SU-DHL-6 (cell line): ENCODE measurements around the gene CCDC68.

ENCODE experiments used
- H2AFZ ChIP-seq: fragments of 200-600 bp; sonication (generic); 2 replicates; pipeline ENCODE4 v1.6.1; 2014; ENCODE audit warnings: low read depth, mild to moderate bottlenecking, moderate library complexity, mixed read lengths, antibody characterized with exemption, low read length; ENCODE audit not compliant: severe bottlenecking
- H3F3A ChIP-seq: fragments of 200-600 bp; shearing (Covaris generic); 2 replicates; pipeline ENCODE4 v1.6.0; 2016; ENCODE audit warnings: antibody characterized with exemption, mild to moderate bottlenecking; ENCODE audit not compliant: insufficient read depth
- H3K27ac ChIP-seq: fragments of 200-600 bp; sonication (generic); 2 replicates; pipeline ENCODE4 v1.5.1; 2016; ENCODE audit warnings: low read depth, mild to moderate bottlenecking, low read length, moderate library complexity, mixed read lengths
- H3K27me3 ChIP-seq: fragments of 200-600 bp; sonication (generic), shearing (Covaris generic); 2 replicates; pipeline ENCODE4 v1.6.0; 2014; ENCODE audit warnings: mild to moderate bottlenecking, low read length
- H3K36me3 ChIP-seq: fragments of 200-600 bp; sonication (generic); 2 replicates; pipeline ENCODE4 v1.6.1; 2014; ENCODE audit warnings: mild to moderate bottlenecking, low read length, mixed read lengths
- H3K4me2 ChIP-seq: fragments of 300-600, 200-600 bp; shearing (Covaris generic), sonication (generic); 2 replicates; pipeline ENCODE4 v1.6.0; 2014; ENCODE audit warnings: low read length, low read depth, mild to moderate bottlenecking; ENCODE audit not compliant: poor library complexity, severe bottlenecking
- H3K4me3 ChIP-seq: fragments of 200-600 bp; sonication (generic); 2 replicates; pipeline ENCODE4 v1.5.1; 2014; ENCODE audit warnings: antibody characterized with exemption, low read length, mild to moderate bottlenecking, mixed read lengths; ENCODE audit not compliant: insufficient read depth, poor library complexity, severe bottlenecking
- H3K79me2 ChIP-seq: fragments of 200-600 bp; sonication (generic); 2 replicates; pipeline ENCODE4 v1.6.1; 2014; ENCODE audit warnings: mild to moderate bottlenecking, low read length, moderate library complexity; ENCODE audit not compliant: insufficient read depth
- H3K9ac ChIP-seq: fragments of 200-600 bp; sonication (generic); 2 replicates; pipeline ENCODE4 v1.7.0; 2014; ENCODE audit warnings: mild to moderate bottlenecking, low read length
- H3K9me2 ChIP-seq: fragments of 200-600 bp; sonication (generic); replicated peaks from 2 replicates; pipeline ENCODE4 v1.6.1; 2014; ENCODE audit warnings: low read length; ENCODE audit not compliant: insufficient read depth
- H3K9me3 ChIP-seq: fragments of 200-600 bp; sonication (generic); 2 replicates; pipeline ENCODE4 v1.6.1; 2014; ENCODE audit warnings: low read length, mixed read lengths; ENCODE audit not compliant: insufficient read depth
- H4K20me1 ChIP-seq: fragments of 200-600 bp; sonication (generic); 2 replicates; pipeline ENCODE4 v1.6.1; 2014; ENCODE audit warnings: low read depth, mild to moderate bottlenecking, antibody characterized with exemption, low read length, moderate library complexity, mixed read lengths
- EZH2phosphoT487 ChIP-seq: fragments of 200-600 bp; sonication (generic), shearing (Covaris generic); conservative IDR thresholded peaks from 2 replicates; pipeline ENCODE4 v1.6.1; 2018; ENCODE audit warnings: mild to moderate bottlenecking, antibody characterized with exemption, low read length, moderate library complexity, mixed read lengths
- TF ChIP-seq, protein P1 (sequence below): fragments of 200-600 bp; sonication (generic); IDR thresholded peaks from one replicate; pipeline ENCODE4 v1.5.1; 2017; ENCODE audit warnings: antibody characterized with exemption, mild to moderate bottlenecking, low read length, moderate library complexity; ENCODE audit not compliant: insufficient read depth, poor library complexity, severe bottlenecking

Gene CCDC68, protein sequence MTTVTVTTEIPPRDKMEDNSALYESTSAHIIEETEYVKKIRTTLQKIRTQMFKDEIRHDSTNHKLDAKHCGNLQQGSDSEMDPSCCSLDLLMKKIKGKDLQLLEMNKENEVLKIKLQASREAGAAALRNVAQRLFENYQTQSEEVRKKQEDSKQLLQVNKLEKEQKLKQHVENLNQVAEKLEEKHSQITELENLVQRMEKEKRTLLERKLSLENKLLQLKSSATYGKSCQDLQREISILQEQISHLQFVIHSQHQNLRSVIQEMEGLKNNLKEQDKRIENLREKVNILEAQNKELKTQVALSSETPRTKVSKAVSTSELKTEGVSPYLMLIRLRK

DNA sequence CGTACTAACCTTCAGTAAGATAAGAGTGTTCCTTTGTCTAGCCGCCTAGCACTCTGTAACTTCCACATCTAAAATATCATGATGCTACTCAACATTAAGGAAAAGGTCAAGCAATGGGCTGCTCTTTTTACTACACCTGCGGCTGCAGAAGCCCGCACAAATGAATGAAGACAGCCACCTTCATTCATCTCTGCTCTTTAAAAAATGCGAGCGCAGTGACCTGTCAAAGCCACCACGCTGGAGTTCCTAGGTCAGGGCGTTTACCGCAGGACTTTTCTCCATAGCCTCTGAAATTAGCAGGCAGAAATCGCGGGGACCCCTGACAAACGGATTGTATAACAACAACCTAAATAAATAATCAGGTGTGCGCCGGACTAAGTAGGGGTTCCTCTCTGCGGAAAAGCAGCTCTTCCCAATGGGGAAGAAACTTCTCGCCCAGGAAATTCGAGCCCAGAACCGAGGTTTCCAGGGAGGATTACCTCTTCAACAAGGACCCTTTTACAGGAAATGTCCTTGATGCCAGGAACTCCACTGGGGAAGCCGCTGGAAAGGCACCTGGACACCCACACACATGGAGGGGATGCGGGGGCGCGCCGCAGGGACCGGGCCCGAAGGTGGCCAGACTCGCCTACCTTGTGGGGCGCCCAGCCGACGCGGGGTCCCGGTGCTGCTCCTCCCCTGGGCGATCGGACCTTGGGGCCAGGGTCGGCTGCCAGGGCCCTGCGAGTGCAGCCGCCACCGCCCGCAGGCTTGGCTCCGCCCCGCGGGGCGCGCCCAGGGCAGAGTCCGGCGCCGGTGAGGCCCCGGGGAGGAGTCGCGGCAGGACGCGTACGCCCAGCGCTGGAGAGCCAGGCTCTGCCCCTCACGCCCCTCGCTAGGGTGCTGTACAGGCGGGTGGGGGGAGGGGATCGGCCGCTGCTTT, at the start of gene CCDC68:
Gene CCDC68 (minus strand): TSS at position 758 of the 922 bp plus-strand sequence. CDS start 16,670 bp downstream, outside the sequence.
- no peaks in the 10 kb centered on the region for H3F3A ChIP-seq
- no peaks in the 10 kb centered on the region for H3K27me3 ChIP-seq
- H3K79me2 ChIP-seq: no peaks in the 10 kb centered on the region
- no peak within 1 kb of the TSS for H3K4me2 ChIP-seq
- H3K9me2 ChIP-seq: no peaks in the 10 kb centered on the region
- no peaks in the 10 kb centered on the region for H4K20me1 ChIP-seq
- no peaks in the 10 kb centered on the region for H3K9me3 ChIP-seq
- H3K36me3 ChIP-seq: no peaks in the 10 kb centered on the region
- H2AFZ ChIP-seq: no peak within 1 kb of the TSS
- no peak within 1 kb of the TSS for H3K4me3 ChIP-seq
- TF ChIP-seq, protein P1, sequence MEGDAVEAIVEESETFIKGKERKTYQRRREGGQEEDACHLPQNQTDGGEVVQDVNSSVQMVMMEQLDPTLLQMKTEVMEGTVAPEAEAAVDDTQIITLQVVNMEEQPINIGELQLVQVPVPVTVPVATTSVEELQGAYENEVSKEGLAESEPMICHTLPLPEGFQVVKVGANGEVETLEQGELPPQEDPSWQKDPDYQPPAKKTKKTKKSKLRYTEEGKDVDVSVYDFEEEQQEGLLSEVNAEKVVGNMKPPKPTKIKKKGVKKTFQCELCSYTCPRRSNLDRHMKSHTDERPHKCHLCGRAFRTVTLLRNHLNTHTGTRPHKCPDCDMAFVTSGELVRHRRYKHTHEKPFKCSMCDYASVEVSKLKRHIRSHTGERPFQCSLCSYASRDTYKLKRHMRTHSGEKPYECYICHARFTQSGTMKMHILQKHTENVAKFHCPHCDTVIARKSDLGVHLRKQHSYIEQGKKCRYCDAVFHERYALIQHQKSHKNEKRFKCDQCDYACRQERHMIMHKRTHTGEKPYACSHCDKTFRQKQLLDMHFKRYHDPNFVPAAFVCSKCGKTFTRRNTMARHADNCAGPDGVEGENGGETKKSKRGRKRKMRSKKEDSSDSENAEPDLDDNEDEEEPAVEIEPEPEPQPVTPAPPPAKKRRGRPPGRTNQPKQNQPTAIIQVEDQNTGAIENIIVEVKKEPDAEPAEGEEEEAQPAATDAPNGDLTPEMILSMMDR: no peak
- no peak for TF ChIP-seq EZH2phosphoT487
- no peak within 1 kb of the TSS for H3K9ac ChIP-seq
- no peak within 1 kb of the TSS for H3K27ac ChIP-seq

DNA sequence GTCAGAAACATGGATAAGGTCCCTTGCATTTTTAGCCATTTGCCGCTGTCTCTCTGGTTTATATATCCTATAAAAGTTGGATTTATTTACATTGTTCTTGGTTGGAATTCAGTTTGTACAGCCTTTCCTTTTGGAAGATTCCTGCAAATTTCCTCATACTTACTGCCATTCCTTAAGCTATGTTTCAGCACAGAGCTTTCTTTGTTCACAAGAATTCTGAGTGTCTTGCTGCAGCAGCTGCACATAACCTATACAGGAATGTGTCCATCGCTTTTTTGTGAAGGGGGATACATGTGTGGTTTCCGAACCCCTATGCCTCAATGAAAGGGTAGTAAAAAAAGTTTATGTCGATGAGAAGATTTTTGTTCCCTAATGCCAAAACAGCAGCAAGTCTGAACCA, 48.3 kb upstream of the CCDC68 start:
- no peak overlapping the region for H3K27ac ChIP-seq
- no peak for TF ChIP-seq EZH2phosphoT487
- TF ChIP-seq, protein P1: no peak
- no peaks in the 10 kb centered on the region for H3K9me2 ChIP-seq
- H3K9me3 ChIP-seq: no peaks in the 10 kb centered on the region
- H3K4me2 ChIP-seq: no peak overlapping the region
- H2AFZ ChIP-seq: no peak overlapping the region
- no peaks in the 10 kb centered on the region for H3K79me2 ChIP-seq
- no peak overlapping the region for H3K4me3 ChIP-seq
- H3K9ac ChIP-seq: no peak overlapping the region
- H3K36me3 ChIP-seq: no peaks in the 10 kb centered on the region
- H3K27me3 ChIP-seq: no peaks in the 10 kb centered on the region
- H3F3A ChIP-seq: no peaks in the 10 kb centered on the region
- no peaks in the 10 kb centered on the region for H4K20me1 ChIP-seq

DNA sequence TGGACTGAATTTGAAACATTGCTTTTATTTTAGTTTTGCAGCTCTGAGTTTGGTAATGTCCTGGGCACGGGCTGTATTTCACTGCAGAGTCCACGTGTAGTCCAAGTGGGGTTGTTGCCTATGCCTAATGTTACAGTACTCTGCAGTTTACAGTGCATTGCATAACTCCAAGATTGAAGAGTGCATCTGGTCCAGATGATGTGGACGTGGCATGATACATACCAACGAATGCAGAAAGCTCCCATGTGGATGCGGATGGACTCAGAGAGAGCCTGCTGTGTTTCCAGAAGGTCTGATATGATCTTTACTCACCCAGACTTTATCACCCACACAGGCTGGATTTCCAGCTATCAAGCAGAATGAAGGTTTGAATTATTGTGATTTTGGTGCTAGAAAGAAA, 44.4 kb upstream of the CCDC68 start:
- Histone ChIP-seq H3K27ac (no peak overlapping the region), H3K9me2 (no peaks in the 10 kb centered on the region), H3K9ac (no peak overlapping the region), H3K27me3 (no peaks in the 10 kb centered on the region), H3F3A (no peaks in the 10 kb centered on the region), H2AFZ (no peak overlapping the region), H3K9me3 (no peaks in the 10 kb centered on the region), H4K20me1 (no peaks in the 10 kb centered on the region), H3K4me3 (no peak overlapping the region), H3K4me2 (no peak overlapping the region), H3K79me2 (no peaks in the 10 kb centered on the region), H3K36me3 (no peaks in the 10 kb centered on the region)
- TF ChIP-seq EZH2phosphoT487: no peak
- TF ChIP-seq, protein P1: no peak
